ENCODE data around the gene ZDHHC19. TPM values are rescaled to one million over a fixed set of nuclear protein-coding genes. Genes with fewer than 3 reads are reported as not detected.
A peak's percentile ranks its signal among the peaks of the same experiment; 100 is the strongest.

ZDHHC19 gene
- total RNA-seq, 1 donor: not detected

GRCh38 chr3:196193133-196193735, 18.0 kb downstream of the ZDHHC19 start:
- Histone ChIP-seq H3K9me3 (ENCODE audit: low read depth, low read length) (no peaks in the 10 kb centered on the region), H3K4me2 (ENCODE audit: insufficient read depth, low read length) (no peak overlapping the region), H3K27ac (ENCODE audit: low read depth, low read length) (no peak overlapping the region), H4K20me1 (ENCODE audit: insufficient read depth, low read length) (no peaks in the 10 kb centered on the region), H2AFZ (ENCODE audit: low read length) (no peak overlapping the region), H3K36me3 (ENCODE audit: insufficient read depth, low read length) (no peaks in the 10 kb centered on the region), H3K79me2 (ENCODE audit: insufficient read depth, low read length) (no peaks in the 10 kb centered on the region), H3K27me3 (ENCODE audit: insufficient read depth, low read length) (no peaks in the 10 kb centered on the region), H3K4me1 (ENCODE audit: insufficient read depth, low read length) (no peaks in the 10 kb centered on the region), H3K4me3 (ENCODE audit: insufficient read depth, low read length) (no peak overlapping the region)
- peak; percentile 55 for DNase-seq (ENCODE audit: insufficient read length, low spot score, missing footprints)
- no peak for TF ChIP-seq CTCF (IDR thresholded peaks at IDR 0.05; ENCODE audit: extremely low read depth, low read depth, low read length)

DNA sequence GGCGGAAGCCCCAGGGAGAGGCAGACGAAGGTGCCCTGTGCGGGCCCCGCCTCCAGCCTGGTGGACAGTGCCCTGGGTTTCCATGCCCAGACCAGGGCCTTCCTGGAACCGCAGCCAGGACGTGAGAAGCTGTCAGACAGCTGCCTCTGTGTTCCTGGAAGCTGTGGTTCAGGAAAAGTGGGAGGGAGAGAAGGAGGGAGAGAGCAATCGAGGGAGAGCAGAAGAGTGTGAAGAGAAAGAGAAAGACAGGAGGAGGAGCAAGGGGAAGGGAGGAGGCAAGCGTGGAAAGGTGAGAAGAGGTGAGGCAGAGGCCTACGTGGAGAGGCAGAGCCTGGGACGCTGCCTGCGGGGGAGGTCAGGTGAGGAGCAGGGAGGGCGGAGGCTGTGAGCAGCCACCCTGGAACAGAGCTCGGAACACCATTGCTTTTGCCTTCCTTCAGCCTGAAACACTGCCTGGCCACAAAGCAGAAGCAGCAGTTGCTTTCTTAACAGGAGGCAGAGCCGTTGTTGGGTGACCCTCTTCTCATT, 18.6 kb downstream of the ZDHHC19 start:
- Histone ChIP-seq H3K79me2 (ENCODE audit: insufficient read depth, low read length) (no peaks in the 10 kb centered on the region), H3K4me2 (ENCODE audit: insufficient read depth, low read length) (no peak overlapping the region), H3K4me3 (ENCODE audit: insufficient read depth, low read length) (no peak overlapping the region), H3K4me1 (ENCODE audit: insufficient read depth, low read length) (no peaks in the 10 kb centered on the region), H3K27ac (ENCODE audit: low read depth, low read length) (no peak overlapping the region), H2AFZ (ENCODE audit: low read length) (no peak overlapping the region), H4K20me1 (ENCODE audit: insufficient read depth, low read length) (no peaks in the 10 kb centered on the region), H3K36me3 (ENCODE audit: insufficient read depth, low read length) (no peaks in the 10 kb centered on the region), H3K9me3 (ENCODE audit: low read depth, low read length) (no peaks in the 10 kb centered on the region), H3K27me3 (ENCODE audit: insufficient read depth, low read length) (no peaks in the 10 kb centered on the region)
- peak; percentile 77 for DNase-seq (ENCODE audit: insufficient read length, low spot score, missing footprints)
- no peak for TF ChIP-seq CTCF (IDR thresholded peaks at IDR 0.05; ENCODE audit: extremely low read depth, low read depth, low read length)

DNA sequence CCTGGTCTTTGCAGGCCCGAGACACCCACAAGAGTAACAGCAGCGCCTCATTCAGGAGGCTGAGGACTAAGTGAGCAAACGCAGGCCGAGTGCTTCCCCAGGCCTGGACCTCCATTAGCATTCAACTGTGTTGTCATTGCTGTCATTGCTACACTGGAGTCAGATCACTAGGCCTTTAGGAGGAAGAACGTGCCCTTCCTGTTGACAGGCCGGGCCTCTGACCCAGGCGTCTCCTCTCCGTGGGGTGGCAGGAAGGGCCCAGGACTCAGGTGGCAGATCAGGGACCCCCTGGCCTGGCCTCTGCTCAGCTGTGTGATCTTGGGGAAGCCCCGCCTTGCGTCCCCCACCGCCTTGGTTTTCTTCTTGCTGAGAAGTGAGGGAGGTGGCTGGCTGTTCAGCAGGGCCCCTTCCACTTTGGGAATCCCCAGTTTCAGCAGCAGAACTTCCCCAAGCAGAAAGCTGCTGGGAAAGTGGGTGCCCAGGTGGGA, 19.1 kb downstream of the ZDHHC19 start:
- no peaks in the 10 kb centered on the region for H3K4me1 ChIP-seq (ENCODE audit: insufficient read depth, low read length)
- no peak overlapping the region for H2AFZ ChIP-seq (ENCODE audit: low read length)
- no peaks in the 10 kb centered on the region for H3K36me3 ChIP-seq (ENCODE audit: insufficient read depth, low read length)
- no peak overlapping the region for H3K4me2 ChIP-seq (ENCODE audit: insufficient read depth, low read length)
- H3K27ac ChIP-seq (ENCODE audit: low read depth, low read length): no peak overlapping the region
- H3K4me3 ChIP-seq (ENCODE audit: insufficient read depth, low read length): no peak overlapping the region
- no peaks in the 10 kb centered on the region for H4K20me1 ChIP-seq (ENCODE audit: insufficient read depth, low read length)
- no peaks in the 10 kb centered on the region for H3K27me3 ChIP-seq (ENCODE audit: insufficient read depth, low read length)
- no peak for TF ChIP-seq CTCF (IDR thresholded peaks at IDR 0.05; ENCODE audit: extremely low read depth, low read depth, low read length)
- no peaks in the 10 kb centered on the region for H3K79me2 ChIP-seq (ENCODE audit: insufficient read depth, low read length)
- DNase-seq (ENCODE audit: insufficient read length, low spot score, missing footprints): peak; percentile 55
- no peaks in the 10 kb centered on the region for H3K9me3 ChIP-seq (ENCODE audit: low read depth, low read length)

DNA sequence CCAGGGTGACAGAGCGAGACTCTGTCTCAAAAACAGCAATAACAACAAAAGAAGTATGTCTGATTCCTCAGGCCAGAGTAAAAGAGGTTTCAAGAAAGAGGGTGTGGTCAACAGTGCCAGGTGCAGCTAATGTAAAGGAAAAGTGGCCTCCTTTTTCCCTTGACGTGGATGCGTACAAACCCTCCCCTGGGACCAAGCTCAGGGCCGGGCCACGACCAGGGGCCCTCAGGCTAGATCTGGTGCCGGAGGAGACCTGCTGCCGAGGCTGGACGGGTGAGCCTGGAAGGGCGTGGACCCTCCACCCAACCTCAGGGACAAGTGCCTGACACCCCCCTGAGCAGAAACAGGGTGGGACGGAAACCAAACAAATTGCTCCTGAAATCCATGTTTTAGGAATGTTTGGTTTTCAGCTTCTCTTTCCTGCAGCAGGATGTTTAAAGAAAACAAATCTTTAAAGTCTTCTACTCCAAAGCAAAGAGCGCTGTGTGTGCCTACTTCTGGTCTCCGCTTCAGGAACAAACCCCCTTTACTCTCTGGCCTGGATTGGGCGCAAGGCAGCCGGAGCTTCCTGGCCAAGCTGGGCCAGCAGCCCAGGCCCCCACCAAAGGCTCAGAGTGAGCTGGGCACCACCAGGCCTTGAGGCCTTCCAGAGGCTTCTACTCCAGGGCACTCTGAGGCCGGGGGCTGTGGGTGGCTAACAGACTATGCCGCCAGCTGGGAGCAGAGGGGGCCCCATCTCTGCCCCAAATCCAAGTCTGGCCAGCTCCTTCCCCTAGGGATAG, 21.4 kb downstream of the ZDHHC19 start:
- no peaks in the 10 kb centered on the region for H4K20me1 ChIP-seq (ENCODE audit: insufficient read depth, low read length)
- H3K36me3 ChIP-seq (ENCODE audit: insufficient read depth, low read length): no peaks in the 10 kb centered on the region
- H3K27me3 ChIP-seq (ENCODE audit: insufficient read depth, low read length): no peaks in the 10 kb centered on the region
- no peak overlapping the region for H3K4me2 ChIP-seq (ENCODE audit: insufficient read depth, low read length)
- H3K9me3 ChIP-seq (ENCODE audit: low read depth, low read length): no peaks in the 10 kb centered on the region
- no peaks in the 10 kb centered on the region for H3K4me1 ChIP-seq (ENCODE audit: insufficient read depth, low read length)
- DNase-seq (ENCODE audit: insufficient read length, low spot score, missing footprints): peak; percentile 36
- TF ChIP-seq CTCF (IDR thresholded peaks at IDR 0.05; ENCODE audit: extremely low read depth, low read depth, low read length): no peak
- no peak overlapping the region for H3K27ac ChIP-seq (ENCODE audit: low read depth, low read length)
- H3K79me2 ChIP-seq (ENCODE audit: insufficient read depth, low read length): no peaks in the 10 kb centered on the region
- H2AFZ ChIP-seq (ENCODE audit: low read length): no peak overlapping the region
- H3K4me3 ChIP-seq (ENCODE audit: insufficient read depth, low read length): no peak overlapping the region
